Inferior parietal cortex (tissue), 1 donor: ENCODE measurements around the gene NRIP1.

ENCODE experiments used
- DNase-seq: peaks from one replicate; pipeline ENCODE4 v3.0.0-alpha.2; 2016; ENCODE audit errors: extremely low spot score

The NRIP1 gene

DNA sequence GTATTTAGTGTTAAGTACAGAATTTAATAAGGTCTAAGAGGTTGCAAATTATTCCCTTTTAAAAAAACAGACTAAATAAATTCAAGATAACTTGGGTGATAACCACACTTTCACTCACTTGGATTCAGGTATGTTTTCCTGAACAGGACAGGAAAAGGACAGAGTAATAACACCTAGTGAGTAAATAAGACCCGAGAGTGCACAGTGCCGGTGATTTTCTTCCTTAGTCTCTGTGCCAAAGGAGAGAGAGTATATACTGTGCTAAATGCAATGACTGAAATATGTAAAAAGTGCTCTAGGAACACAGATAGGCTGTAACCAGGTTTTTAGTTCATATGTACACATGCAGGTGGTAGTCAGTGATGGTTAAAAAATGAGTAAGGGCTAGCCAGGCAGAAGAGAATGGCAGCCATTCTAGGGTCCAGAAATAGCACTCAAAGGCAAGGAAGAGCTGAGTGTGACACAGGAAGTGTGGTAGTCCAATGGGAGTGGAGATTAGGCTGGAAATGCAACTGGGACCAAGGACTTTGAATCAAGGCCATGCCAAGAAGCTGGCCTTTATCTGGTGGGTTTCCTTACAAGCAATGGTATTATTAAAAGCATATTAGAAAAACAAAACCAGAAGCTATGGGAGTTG is 58.1 kb downstream of the NRIP1 start:
- DNase-seq = no peak

DNA sequence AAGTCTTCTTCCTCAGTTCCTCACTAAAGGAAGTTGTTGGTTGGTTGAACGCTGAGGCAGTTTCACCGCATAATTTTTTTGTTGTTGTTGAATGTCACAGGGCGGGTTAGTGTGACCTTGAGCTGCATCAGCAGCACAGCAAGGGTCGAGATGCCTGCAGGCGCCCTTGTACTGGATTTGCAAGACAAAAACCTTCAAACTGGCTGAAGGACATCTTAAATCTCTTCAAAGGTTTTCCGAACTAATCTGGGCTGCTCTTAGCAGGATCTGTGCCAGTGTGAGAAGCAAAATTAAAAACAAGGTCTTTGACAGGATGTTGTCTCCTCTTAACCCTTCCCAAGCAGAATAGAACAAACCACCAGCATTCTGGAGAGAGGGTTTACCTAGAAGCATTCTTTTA is 59.4 kb downstream of the NRIP1 start:
- no peak for DNase-seq

DNA sequence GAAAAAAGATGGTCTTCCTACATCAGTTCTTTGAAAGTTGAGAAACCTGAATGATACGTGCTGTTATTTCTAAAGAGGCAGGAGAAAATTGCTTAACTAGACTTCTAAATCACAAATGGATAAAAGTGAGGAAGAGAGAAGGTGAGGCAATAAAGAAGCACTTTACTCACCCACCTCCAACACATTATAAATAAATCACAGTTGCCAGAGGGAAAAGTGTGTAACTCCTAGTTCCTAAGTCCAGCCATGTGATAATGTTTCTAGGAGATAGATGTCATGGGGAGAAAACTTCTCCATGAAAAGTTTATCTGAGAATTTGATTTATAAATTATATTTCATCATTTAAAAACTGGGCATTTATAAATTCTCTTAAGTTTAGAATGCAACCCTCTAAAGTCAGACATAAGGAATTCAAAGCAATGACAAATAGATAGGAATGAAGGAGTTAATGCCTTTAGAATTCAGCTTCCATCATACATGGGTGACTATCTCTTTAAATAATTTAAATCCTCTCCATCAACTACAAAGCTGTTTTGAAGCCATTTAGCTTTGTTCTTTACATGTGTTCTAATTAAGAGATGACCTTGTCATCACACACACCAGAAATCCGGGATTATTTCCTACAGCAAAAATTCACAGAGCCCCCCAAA is 60.0 kb downstream of the NRIP1 start:
- no peak for DNase-seq

DNA sequence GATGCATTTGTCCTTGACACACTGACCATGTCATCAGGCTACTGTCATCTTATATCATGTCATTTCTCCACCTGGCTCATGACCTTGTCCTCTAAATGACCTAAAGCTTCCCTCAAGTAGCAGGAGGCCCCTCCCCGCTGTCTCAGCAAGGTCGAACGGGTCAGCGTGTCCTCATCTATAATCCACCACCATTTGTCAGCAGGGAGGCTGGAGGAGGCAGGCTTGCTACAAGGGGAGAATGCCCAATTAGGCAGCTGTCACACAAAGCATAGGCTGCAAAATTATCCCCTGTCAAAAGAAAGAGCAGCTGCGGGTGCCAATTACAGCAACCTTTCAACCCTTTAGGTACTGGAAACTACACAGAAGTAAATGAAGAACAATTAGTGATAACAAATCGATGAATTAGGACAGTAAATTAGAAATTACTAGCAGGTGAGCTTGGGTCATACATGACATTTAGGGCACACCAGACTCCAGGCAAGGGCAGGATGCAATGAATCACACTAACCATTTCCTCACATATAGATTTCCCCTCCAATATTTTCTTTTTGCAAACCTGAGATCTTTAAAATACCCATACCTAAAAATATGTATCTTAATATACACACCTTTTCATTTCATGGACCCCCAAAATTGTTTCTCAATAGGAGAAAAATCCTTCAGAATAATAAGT is 61.2 kb downstream of the NRIP1 start:
- no peak for DNase-seq

GRCh38 chr21:15001857-15002606 is 62.8 kb downstream of the NRIP1 start:
- no peak for DNase-seq

GRCh38 chr21:15001113-15001512 is 63.7 kb downstream of the NRIP1 start:
- no peak for DNase-seq

DNA sequence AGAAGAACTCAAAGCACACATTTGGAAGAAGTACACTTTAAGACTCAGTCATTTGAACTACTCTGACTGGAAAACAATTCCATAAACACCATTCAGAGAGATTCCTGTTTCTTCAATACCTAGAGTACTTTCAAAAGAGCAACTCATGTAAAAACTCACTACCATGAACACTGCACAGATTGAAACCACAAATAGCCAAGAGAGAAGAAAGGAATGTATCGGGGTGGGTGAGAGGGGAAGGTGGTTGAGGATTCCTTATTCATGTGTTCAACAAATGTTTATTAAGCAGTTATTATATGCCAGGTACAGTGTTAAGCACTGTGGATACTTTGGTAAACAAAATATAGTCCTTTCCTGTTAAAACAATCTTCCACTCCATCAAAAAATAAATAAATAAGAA is 64.7 kb downstream of the NRIP1 start:
- no peak for DNase-seq

- DNase-seq = no peak
Observed at GRCh38 chr21:14998784-14999183, 66.0 kb downstream of the NRIP1 start.

DNA sequence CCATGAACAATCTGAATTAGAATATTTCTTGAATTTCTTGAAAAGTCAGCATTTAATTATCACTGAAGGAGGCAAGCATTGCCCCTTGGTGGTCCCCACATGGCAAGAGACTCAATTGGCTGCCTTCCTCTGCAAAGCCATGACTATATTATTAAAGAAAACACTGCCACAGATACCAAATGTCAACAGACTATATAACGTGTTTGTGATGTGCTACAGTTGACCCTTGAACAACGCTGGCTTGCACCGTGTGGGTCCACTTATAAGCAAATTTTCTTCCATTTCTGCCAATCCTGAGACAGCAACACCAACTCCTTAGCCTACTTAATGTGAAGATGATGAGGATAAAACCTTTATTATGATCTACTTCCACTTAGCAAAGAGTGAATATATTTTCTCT is 66.5 kb downstream of the NRIP1 start:
- DNase-seq = no peak

DNA sequence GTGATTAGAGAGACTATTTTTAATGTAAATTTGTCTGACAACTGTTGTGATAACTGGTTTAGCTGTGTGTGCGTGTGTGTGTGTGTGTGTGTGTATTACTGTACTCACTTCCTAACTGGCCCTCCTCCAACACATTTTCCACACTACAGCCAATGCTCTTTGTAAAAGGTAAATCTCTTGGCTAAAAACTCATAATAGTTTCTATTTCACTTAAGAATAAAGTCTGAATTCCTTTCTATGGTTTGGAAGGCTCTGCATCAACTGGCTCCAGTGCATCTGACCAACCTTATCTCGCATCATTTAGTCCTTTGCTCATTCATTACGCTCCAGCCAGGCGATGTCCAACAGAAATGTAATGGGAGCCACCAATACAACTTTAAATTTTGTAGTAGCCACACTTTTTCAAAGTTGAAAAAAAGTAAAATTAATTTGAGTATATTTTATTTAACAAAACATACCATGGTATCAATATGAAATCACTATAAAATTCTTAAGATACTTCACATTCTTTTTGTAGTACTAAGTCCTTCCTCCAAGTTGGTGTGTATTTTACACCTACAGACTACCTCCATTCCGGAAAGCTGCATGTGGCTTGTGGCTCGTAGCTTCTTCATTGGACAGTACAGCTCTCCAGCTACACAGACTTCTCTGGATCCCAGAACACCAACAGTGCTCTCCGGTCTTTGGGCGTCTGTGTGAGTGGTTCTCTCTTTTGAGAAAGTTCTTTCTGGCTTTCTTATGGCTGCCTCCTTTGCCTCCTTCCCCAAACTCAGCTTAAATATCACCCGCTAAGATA is 68.9 kb downstream of the NRIP1 start:
- no peak for DNase-seq

DNA sequence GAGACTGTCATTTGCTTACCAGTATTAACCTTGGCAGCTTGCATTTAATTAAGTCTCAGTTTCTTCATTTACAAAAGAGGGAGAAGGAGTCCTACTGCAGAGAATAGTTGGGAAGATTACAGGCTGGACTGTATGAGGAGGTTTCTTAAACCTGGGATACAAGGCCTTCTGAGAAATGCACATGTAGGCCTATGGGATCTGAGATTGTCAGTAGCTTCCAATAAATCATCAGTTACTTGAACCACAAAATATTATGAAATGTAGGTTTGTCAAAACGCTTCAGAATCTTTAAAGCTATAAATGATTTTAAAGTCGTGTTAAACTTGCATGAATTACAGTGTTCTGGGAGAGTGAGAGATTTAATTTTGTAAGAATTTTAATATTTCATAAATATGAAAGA is 69.6 kb downstream of the NRIP1 start:
- DNase-seq = no peak

GRCh38 chr21:14993115-14993514 is 71.7 kb downstream of the NRIP1 start:
- DNase-seq = no peak

GRCh38 chr21:14991957-14992356 is 72.8 kb downstream of the NRIP1 start:
- DNase-seq = no peak

- DNase-seq = no peak
Observed at GRCh38 chr21:14989359-14989758, 75.4 kb downstream of the NRIP1 start.

DNA sequence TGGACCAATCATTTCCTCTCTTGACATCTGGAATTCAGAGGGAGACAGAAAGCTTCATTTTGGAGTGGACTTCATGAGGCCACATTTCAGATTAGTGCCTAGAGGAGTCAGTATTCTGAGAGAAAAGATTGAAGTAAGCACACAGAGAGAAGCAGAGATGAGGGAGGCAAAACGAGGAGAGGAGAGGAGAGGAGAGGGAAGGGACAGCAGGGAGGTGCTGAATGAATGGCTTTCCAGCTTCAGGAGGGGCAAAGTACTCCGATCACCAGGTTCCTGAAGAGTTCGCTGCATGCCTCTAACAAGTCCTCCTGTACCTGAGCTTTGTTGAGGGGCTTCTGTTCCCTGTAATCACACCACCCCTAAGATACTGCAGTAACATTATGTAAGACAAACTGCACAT is 76.0 kb downstream of the NRIP1 start:
- DNase-seq = no peak

DNA sequence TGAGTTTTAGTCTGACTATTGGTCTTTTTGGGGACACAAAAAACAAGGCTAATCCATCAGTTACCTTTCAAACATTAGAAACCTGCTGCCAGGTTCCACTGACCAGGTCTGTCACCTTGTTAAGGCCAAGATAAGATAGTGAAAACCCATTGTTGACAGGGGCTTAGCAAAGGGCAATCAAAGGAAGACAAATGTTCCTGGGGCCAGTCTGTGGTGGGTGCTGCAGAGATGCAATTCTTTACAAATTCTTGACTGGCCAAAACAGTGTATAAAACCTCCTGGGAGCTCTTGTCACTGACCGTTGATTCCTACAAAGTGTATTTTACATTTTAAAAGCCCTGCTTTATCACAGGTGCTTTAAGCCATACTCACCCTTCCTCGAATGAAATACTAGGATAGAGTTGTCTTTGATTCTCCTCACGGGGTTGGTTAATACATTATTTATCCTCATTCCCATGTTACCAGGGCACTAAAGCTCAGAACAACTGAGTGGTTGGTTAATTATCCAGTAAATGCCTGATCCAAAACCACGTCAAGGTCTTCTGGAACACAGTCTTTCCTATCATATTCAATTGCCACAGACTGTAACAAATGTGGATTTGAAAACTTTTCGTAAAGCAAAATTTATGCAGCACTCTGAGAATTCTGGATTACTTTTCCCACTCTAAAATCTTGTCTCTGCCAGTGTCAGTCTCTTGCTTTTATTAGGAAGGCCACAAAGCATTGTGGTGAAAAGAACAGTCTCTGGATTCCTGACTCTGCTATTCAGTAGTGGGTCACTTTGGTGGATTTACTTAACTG is 77.2 kb downstream of the NRIP1 start:
- no peak for DNase-seq

DNA sequence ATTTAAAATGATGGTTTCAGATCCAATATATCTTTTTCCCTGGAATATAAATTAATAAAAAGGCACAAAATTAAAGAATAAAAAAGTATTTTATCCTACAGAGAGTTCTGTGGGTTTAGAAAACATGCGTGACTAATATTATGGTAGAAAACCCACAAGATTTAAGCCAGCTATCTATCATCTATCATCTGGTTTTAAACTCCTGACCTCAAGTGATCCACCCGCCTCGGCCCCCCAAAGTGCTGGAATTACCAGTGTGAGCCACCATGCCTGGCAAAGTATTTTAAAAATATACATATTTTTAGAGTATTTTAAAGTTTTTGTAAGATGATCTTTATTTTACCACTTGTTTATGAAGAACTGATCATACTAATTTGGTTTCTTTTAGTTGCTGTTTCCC is 79.5 kb downstream of the NRIP1 start:
- DNase-seq = no peak

- no peak for DNase-seq
Observed at GRCh38 chr21:14982336-14982735, 82.5 kb downstream of the NRIP1 start.

- DNase-seq = no peak
Observed at GRCh38 chr21:14981246-14981645, 83.6 kb downstream of the NRIP1 start.

- DNase-seq = no peak
Observed at GRCh38 chr21:14979264-14979663, 85.5 kb downstream of the NRIP1 start.

- DNase-seq = no peak
Observed at GRCh38 chr21:14977814-14978213, 87.0 kb downstream of the NRIP1 start.
